HEK293 (cell line): ENCODE data around the gene TBC1D22A.

Experiments
- EGR2 ChIP-seq: fragments of 450-650 bp; formaldehyde crosslinking; IDR thresholded peaks from 2 replicates; pipeline ENCODE4 v1.5.1; 2016; ENCODE audit warnings: low read depth, missing biosample characterization, missing genetic modification characterization
- TSHZ1 ChIP-seq: fragments of 450-650 bp; formaldehyde crosslinking; IDR thresholded peaks from 2 replicates; pipeline ENCODE4 v1.5.1; 2016; ENCODE audit warnings: missing biosample characterization, missing genetic modification characterization, borderline replicate concordance
- YY1 ChIP-seq: fragments of 450-650 bp; formaldehyde crosslinking; IDR thresholded peaks from 2 replicates; pipeline ENCODE4 v1.5.1; 2018; ENCODE audit warnings: missing biosample characterization, missing genetic modification characterization
- ZBTB48 ChIP-seq: fragments of 450-650 bp; formaldehyde crosslinking; IDR thresholded peaks from 2 replicates; pipeline ENCODE4 v1.5.1; 2016; ENCODE audit warnings: missing biosample characterization, missing genetic modification characterization
- ZNF133 ChIP-seq: fragments of 450-650 bp; formaldehyde crosslinking; IDR thresholded peaks from 2 replicates; pipeline ENCODE4 v1.5.1; 2016; ENCODE audit warnings: missing biosample characterization, missing genetic modification characterization
- ZNF280C ChIP-seq: fragments of 450-650 bp; formaldehyde crosslinking; IDR thresholded peaks from 2 replicates; pipeline ENCODE4 v1.5.1; 2016; ENCODE audit warnings: missing biosample characterization, missing genetic modification characterization
- ZNF670 ChIP-seq: fragments of 450-650 bp; formaldehyde crosslinking; IDR thresholded peaks from 2 replicates; pipeline ENCODE4 v1.5.1; 2016; ENCODE audit warnings: missing biosample characterization, missing genetic modification characterization, low read depth
- ZSCAN18 ChIP-seq: fragments of 450-650 bp; formaldehyde crosslinking; IDR thresholded peaks from 2 replicates; pipeline ENCODE4 v1.5.1; 2016; ENCODE audit warnings: missing biosample characterization, missing genetic modification characterization
- TF ChIP-seq, protein P1 (sequence below): fragments of 450-650 bp; formaldehyde crosslinking; IDR thresholded peaks from 2 replicates; pipeline ENCODE4 v1.5.1; 2016; ENCODE audit warnings: missing biosample characterization, missing genetic modification characterization
- TF ChIP-seq, protein P2 (sequence below): fragments of 450-650 bp; formaldehyde crosslinking; IDR thresholded peaks from 2 replicates; pipeline ENCODE4 v1.5.1; 2016; ENCODE audit warnings: missing biosample characterization, missing genetic modification characterization

- TF ChIP-seq ZNF133 (tag by site-specific recombination) (no peak), ZNF670 (tag by site-specific recombination) (no peak), ZSCAN18 (tag by site-specific recombination) (no peak), YY1 (tag by site-specific recombination) (no peak), ZBTB48 (tag by site-specific recombination) (no peak), ZNF280C (tag by site-specific recombination) (no peak), TSHZ1 (tag by site-specific recombination) (no peak), EGR2 (tag by site-specific recombination) (no peak)
- TF ChIP-seq, protein P1, sequence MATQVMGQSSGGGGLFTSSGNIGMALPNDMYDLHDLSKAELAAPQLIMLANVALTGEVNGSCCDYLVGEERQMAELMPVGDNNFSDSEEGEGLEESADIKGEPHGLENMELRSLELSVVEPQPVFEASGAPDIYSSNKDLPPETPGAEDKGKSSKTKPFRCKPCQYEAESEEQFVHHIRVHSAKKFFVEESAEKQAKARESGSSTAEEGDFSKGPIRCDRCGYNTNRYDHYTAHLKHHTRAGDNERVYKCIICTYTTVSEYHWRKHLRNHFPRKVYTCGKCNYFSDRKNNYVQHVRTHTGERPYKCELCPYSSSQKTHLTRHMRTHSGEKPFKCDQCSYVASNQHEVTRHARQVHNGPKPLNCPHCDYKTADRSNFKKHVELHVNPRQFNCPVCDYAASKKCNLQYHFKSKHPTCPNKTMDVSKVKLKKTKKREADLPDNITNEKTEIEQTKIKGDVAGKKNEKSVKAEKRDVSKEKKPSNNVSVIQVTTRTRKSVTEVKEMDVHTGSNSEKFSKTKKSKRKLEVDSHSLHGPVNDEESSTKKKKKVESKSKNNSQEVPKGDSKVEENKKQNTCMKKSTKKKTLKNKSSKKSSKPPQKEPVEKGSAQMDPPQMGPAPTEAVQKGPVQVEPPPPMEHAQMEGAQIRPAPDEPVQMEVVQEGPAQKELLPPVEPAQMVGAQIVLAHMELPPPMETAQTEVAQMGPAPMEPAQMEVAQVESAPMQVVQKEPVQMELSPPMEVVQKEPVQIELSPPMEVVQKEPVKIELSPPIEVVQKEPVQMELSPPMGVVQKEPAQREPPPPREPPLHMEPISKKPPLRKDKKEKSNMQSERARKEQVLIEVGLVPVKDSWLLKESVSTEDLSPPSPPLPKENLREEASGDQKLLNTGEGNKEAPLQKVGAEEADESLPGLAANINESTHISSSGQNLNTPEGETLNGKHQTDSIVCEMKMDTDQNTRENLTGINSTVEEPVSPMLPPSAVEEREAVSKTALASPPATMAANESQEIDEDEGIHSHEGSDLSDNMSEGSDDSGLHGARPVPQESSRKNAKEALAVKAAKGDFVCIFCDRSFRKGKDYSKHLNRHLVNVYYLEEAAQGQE (tag by site-specific recombination): no peak
- TF ChIP-seq, protein P2, sequence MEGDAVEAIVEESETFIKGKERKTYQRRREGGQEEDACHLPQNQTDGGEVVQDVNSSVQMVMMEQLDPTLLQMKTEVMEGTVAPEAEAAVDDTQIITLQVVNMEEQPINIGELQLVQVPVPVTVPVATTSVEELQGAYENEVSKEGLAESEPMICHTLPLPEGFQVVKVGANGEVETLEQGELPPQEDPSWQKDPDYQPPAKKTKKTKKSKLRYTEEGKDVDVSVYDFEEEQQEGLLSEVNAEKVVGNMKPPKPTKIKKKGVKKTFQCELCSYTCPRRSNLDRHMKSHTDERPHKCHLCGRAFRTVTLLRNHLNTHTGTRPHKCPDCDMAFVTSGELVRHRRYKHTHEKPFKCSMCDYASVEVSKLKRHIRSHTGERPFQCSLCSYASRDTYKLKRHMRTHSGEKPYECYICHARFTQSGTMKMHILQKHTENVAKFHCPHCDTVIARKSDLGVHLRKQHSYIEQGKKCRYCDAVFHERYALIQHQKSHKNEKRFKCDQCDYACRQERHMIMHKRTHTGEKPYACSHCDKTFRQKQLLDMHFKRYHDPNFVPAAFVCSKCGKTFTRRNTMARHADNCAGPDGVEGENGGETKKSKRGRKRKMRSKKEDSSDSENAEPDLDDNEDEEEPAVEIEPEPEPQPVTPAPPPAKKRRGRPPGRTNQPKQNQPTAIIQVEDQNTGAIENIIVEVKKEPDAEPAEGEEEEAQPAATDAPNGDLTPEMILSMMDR: no peak
Observed at GRCh38 chr22:47080100-47080499, 317.6 kb downstream of the TBC1D22A start.
